Kidney (tissue), 14 donors: ENCODE measurements around the gene ANKS1B. TPM values are rescaled to one million over a fixed set of nuclear protein-coding genes. Genes with fewer than 3 reads are reported as not detected.
"Not testable (repeated sequence)": the region's sequence is repeated elsewhere in the genome, so short reads cannot be mapped to it uniquely, and the experiment has no call there.

Source experiments
- DNase-seq, 5 donors: peaks; one replicate each; pipeline ENCODE4 v3.0.0-alpha.2; 2013 to 2020
- FAIRE-seq: peaks from 2 replicates; lab custom pipeline; 2012; peaks lifted over from hg19 to GRCh38; lab: Jason Lieb, UNC
- H3K27ac ChIP-seq, 2 donors: one replicate each; pipeline ENCODE4 v1.7.0; 2013; ENCODE audit warnings: low read depth in 2 of 2, low read length in 2 of 2, inconsistent platforms in 1 of 2
- H3K27me3 ChIP-seq: one replicate; pipeline ENCODE4 v1.7.1; 2013; ENCODE audit warnings: low read length, inconsistent platforms; ENCODE audit not compliant: control insufficient read depth, insufficient read depth
- H3K36me3 ChIP-seq, 3 donors: one replicate each; pipeline versions ENCODE4 v1.7.0 to v1.7.1; 2013; ENCODE audit warnings: low read length in 3 of 3, control low read depth in 1 of 3, inconsistent platforms in 1 of 3; ENCODE audit not compliant: insufficient read depth in 3 of 3, control insufficient read depth in 2 of 3
- H3K4me1 ChIP-seq, 3 donors: one replicate each; pipeline versions ENCODE4 v1.7.0 to v1.7.1; 2013; ENCODE audit warnings: low read length in 3 of 3, inconsistent platforms in 1 of 3, low read depth in 1 of 3; ENCODE audit not compliant: control insufficient read depth in 2 of 3, insufficient read depth in 2 of 3
- H3K4me3 ChIP-seq, 3 donors: one replicate each; pipeline versions ENCODE4 v1.7.0 to v1.8.1; 2013; ENCODE audit warnings: low read length in 3 of 3, control low read depth in 1 of 3, inconsistent platforms in 1 of 3
- H3K9ac ChIP-seq, 3 donors: one replicate each; pipeline versions ENCODE4 v1.7.0 to v1.7.1; 2013; ENCODE audit warnings: low read length in 3 of 3, control low read depth in 1 of 3, inconsistent platforms in 1 of 3
- H3K9me3 ChIP-seq, 3 donors: one replicate each; pipeline versions ENCODE4 v1.7.0 to v1.7.1; 2013; ENCODE audit warnings: low read length in 3 of 3, control low read depth in 1 of 3, inconsistent platforms in 1 of 3; ENCODE audit not compliant: control insufficient read depth in 2 of 3, insufficient read depth in 1 of 3
- intact Hi-C: fragments of 100-400 bp; cut with DNase I; formaldehyde crosslinking; loops from one replicate; pipeline ENCODE4 v1.11.1; 2022
- polyA plus RNA-seq: library from polyadenylated mRNA; stranded (reverse); fragments of 350-450 nt; fragmentation: Illumina TruSeq; extraction: RNeasy Lipid Tissue Mini Kit (QIAGEN cat#74804); gene quantifications from one replicate; pipeline ENCODE4 v1.2.3, GENCODE V29; 2014; ENCODE audit warnings: low read depth, low replicate concordance; ENCODE audit not compliant: insufficient read depth
- total RNA-seq: library from RNA; stranded (reverse); fragmentation: NEBNext Ultra II Directional; extraction: Animal tissue kit (Norgen Biotek cat#: 25700); gene quantifications from one replicate; pipeline ENCODE4 v1.2.1, GENCODE V29; 2021
- TF ChIP-seq, protein P1 (sequence below): IDR thresholded peaks from 3 replicates; pipeline ENCODE4 v1.5.1; 2012; ENCODE audit warnings: mild to moderate bottlenecking, moderate library complexity, borderline replicate concordance; ENCODE audit not compliant: insufficient read depth; ENCODE audit errors: extremely low read depth
- donor health status: control.
- donor health status: control.
- donor health status: control.
- donor health status: control.
- donor health status: control.
- donor health status: DM: yes; HTN: yes; CAD: no.
- donor health status: Normal renal cell carcinoma (clear cell type).

ANKS1B gene
- total and polyA plus RNA-seq, 2 donors from 2014 or later = 1.7 to 5.8 TPM

DNA sequence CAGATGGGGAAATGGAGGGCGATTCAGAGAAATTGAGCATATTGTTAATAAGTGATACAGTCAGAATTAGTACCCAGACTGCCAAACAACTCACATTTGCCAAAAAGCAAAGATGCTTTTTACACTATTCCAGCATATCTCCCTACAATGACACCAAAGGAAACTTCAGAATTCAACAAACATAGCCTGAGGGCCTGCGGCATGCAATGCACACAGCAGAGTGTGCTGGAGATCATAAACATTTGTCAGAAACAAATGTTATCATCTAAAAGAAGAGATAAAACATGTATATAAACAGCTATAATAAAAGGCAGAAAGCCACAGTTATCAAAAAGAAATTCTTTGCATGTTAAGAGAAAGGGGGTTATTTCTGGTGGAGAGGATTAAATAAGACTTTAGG is 357.3 kb downstream of the ANKS1B start:
- intact Hi-C loops = no loop called here
- no peaks in the 10 kb centered on the region for H3K36me3 ChIP-seq
- TF ChIP-seq, protein P1, sequence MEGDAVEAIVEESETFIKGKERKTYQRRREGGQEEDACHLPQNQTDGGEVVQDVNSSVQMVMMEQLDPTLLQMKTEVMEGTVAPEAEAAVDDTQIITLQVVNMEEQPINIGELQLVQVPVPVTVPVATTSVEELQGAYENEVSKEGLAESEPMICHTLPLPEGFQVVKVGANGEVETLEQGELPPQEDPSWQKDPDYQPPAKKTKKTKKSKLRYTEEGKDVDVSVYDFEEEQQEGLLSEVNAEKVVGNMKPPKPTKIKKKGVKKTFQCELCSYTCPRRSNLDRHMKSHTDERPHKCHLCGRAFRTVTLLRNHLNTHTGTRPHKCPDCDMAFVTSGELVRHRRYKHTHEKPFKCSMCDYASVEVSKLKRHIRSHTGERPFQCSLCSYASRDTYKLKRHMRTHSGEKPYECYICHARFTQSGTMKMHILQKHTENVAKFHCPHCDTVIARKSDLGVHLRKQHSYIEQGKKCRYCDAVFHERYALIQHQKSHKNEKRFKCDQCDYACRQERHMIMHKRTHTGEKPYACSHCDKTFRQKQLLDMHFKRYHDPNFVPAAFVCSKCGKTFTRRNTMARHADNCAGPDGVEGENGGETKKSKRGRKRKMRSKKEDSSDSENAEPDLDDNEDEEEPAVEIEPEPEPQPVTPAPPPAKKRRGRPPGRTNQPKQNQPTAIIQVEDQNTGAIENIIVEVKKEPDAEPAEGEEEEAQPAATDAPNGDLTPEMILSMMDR = no peak
- FAIRE-seq (no peak), DNase-seq (no peak)
- H3K4me3 ChIP-seq = no peak overlapping the region
- H3K9me3 ChIP-seq = no peaks in the 10 kb centered on the region
- H3K9ac ChIP-seq = no peak overlapping the region
- H3K27ac ChIP-seq = no peak overlapping the region
- no peaks in the 10 kb centered on the region for H3K4me1 ChIP-seq
- H3K27me3 ChIP-seq = no peaks in the 10 kb centered on the region

DNA sequence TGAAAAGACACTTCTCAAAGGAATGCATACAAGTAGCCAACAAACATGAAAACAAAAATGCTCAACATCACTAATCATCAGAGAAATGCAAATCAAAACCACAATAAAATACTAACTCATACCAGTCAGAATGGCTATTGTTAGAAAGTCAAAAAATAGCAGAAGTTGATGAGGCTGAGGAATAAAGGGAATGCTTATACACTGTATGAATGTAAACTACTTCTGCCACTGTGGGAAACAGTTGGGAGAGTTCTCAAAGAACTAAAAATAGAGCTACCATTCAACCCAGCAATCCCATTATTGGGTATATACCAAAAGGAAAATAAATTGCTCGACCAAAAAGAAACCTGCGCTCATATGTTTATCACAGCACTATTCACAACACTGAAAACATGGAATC is 360.1 kb downstream of the ANKS1B start:
- FAIRE-seq, intact Hi-C loops, DNase-seq, H3K27ac ChIP-seq, H3K36me3 ChIP-seq, H3K9me3 ChIP-seq, H3K9ac ChIP-seq, H3K27me3 ChIP-seq, H3K4me3 ChIP-seq, H3K4me1 ChIP-seq: not testable (repeated sequence)

DNA sequence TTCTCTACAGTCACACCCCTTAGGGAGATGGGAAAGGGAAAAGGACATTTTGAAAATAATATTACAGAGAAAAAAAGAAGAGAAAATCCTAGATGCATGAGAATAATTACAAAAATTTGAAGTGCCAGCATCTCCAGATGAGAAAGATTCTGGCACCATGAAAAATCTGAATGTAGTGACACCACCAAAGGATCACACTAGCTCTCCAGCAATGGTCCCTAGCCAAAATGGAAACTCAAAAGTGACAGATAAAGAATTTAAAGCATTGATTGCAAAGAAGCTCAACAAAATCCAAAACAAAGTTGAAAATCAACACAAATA is 364.6 kb downstream of the ANKS1B start:
- no peak for DNase-seq
- no peak overlapping the region for H3K27ac ChIP-seq
- no peaks in the 10 kb centered on the region for H3K4me1 ChIP-seq
- no peaks in the 10 kb centered on the region for H3K27me3 ChIP-seq
- TF ChIP-seq, protein P1 = no peak
- intact Hi-C loops = no loop called here
- H3K4me3 ChIP-seq = no peak overlapping the region
- H3K9ac ChIP-seq = no peak overlapping the region
- no peak for FAIRE-seq
- peaks cover 0 to 4% (median 0%) of the 10 kb centered on the region in 3 donors for H3K9me3 ChIP-seq
- no peaks in the 10 kb centered on the region for H3K36me3 ChIP-seq

DNA sequence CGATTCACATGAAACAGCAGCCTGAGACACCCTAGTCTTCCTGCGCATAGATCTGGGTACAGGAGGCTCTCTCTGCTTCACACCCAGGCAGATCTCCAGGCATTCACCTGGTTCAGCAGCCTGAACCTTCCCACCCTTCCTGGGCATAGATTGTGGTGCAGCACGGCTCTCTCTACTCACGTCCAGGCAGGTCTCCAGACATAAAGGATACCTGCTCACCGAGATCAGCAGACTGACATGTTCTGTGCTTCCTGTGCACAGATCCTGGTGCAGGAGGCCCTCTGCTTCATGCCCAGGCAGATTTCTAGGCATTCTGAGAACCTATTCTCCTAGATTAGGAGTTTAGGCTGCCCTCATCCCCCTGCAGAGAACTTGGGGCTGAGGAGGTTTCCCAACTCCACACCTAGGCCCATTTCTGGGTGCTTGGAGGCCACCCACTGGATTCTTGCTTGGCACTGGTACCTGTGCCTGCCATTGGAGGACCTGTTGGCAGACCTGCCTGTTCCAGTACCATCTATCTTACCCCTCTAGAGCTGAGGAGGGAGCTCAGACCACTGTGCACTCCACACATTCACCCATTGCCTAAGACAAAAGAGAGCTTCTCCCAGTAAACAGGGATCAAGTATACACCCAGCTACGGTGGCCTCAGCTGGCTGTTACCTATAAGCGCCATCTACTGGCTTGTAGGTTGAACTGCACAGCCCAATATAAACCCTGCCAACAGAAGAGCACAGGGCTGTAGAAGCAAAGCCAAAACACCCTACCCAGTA is 365.2 kb downstream of the ANKS1B start:
- FAIRE-seq = no peak
- intact Hi-C loops = no loop called here
- Histone ChIP-seq H3K9ac (no peak overlapping the region), H3K27ac (no peak overlapping the region), H3K4me3 (no peak overlapping the region), H3K27me3 (no peaks in the 10 kb centered on the region), H3K36me3 (no peaks in the 10 kb centered on the region), H3K9me3 (peaks cover 0 to 4% (median 0%) of the 10 kb centered on the region in 3 donors), H3K4me1 (no peaks in the 10 kb centered on the region)
- TF ChIP-seq, protein P1 = peak; percentile 59
- peak in 2 of 5 donors; percentile 1 to 3 for DNase-seq
